ENCODE data around the gene OBSL1. TPM values are rescaled to one million over a fixed set of nuclear protein-coding genes. Genes with fewer than 3 reads are reported as not detected.

OBSL1 gene
- total RNA-seq, 1 experiment from 2014 or later = 23.1 TPM

- no peak for DNase-seq (ENCODE audit: low spot score)
- peaks cover 11% of the 10 kb centered on the region for H3K4me1 ChIP-seq (ENCODE audit: insufficient read depth, low read length, poor library complexity, severe bottlenecking)
- POLR2A ChIA-PET (ENCODE audit: low non-redundant PET) = no interaction called here
- no TSS peak for BruUV-seq (replicated peaks)
- H3K27ac ChIP-seq (ENCODE audit: low read depth, low read length, poor library complexity, severe bottlenecking) = no peak overlapping the region
- H3K4me3 ChIP-seq (ENCODE audit: low read depth, low read length, poor library complexity, severe bottlenecking) = no peak overlapping the region
- no peaks in the 10 kb centered on the region for H3K9me3 ChIP-seq (ENCODE audit: low read depth, low read length, poor library complexity, severe bottlenecking)
- TF ChIP-seq EZH2 (IDR thresholded peaks at IDR 0.05; ENCODE audit: borderline replicate concordance, low read depth, low read length, poor library complexity, severe bottlenecking) (no peak), CTCF (conservative IDR thresholded peaks at IDR 0.05; ENCODE audit: low read depth, low read length) (no peak)
- CTCF ChIA-PET = no interaction called here
- H3K36me3 ChIP-seq (ENCODE audit: insufficient read depth, low read length, poor library complexity, severe bottlenecking) = no peaks in the 10 kb centered on the region
- intact Hi-C loops (cut with micrococcal nuclease; ENCODE audit: unreplicated experiment) = no loop called here
- H3K27me3 ChIP-seq (replicated peaks; ENCODE audit: insufficient read depth, low read depth, low read length, poor library complexity) = no peaks in the 10 kb centered on the region
Observed at GRCh38 chr2:219545943-219546352, 25.4 kb downstream of the OBSL1 start.

GRCh38 chr2:219545295-219545942, 25.9 kb downstream of the OBSL1 start:
- TF ChIP-seq CTCF (conservative IDR thresholded peaks at IDR 0.05; ENCODE audit: low read depth, low read length) = no peak
- no peak for TF ChIP-seq EZH2 (IDR thresholded peaks at IDR 0.05; ENCODE audit: borderline replicate concordance, low read depth, low read length, poor library complexity, severe bottlenecking)
- POLR2A ChIA-PET (ENCODE audit: low non-redundant PET) = no interaction called here
- Histone ChIP-seq H3K9me3 (ENCODE audit: low read depth, low read length, poor library complexity, severe bottlenecking) (no peaks in the 10 kb centered on the region), H3K27me3 (replicated peaks; ENCODE audit: insufficient read depth, low read depth, low read length, poor library complexity) (no peaks in the 10 kb centered on the region), H3K36me3 (ENCODE audit: insufficient read depth, low read length, poor library complexity, severe bottlenecking) (peaks cover 3% of the 10 kb centered on the region), H3K4me3 (ENCODE audit: low read depth, low read length, poor library complexity, severe bottlenecking) (no peak overlapping the region), H3K27ac (ENCODE audit: low read depth, low read length, poor library complexity, severe bottlenecking) (no peak overlapping the region), H3K4me1 (ENCODE audit: insufficient read depth, low read length, poor library complexity, severe bottlenecking) (peaks cover 11% of the 10 kb centered on the region)
- CTCF ChIA-PET = no interaction called here
- intact Hi-C loops (cut with micrococcal nuclease; ENCODE audit: unreplicated experiment) = no loop called here
- no TSS peak for BruUV-seq (replicated peaks)
- DNase-seq (ENCODE audit: low spot score) = no peak

- CTCF ChIA-PET = no interaction called here
- peaks cover 3% of the 10 kb centered on the region for H3K36me3 ChIP-seq (ENCODE audit: insufficient read depth, low read length, poor library complexity, severe bottlenecking)
- no TSS peak for BruUV-seq (replicated peaks)
- intact Hi-C loops (cut with micrococcal nuclease; ENCODE audit: unreplicated experiment) = no loop called here
- TF ChIP-seq EZH2 (IDR thresholded peaks at IDR 0.05; ENCODE audit: borderline replicate concordance, low read depth, low read length, poor library complexity, severe bottlenecking) (no peak), CTCF (conservative IDR thresholded peaks at IDR 0.05; ENCODE audit: low read depth, low read length) (no peak)
- H3K9me3 ChIP-seq (ENCODE audit: low read depth, low read length, poor library complexity, severe bottlenecking) = no peaks in the 10 kb centered on the region
- H3K27me3 ChIP-seq (replicated peaks; ENCODE audit: insufficient read depth, low read depth, low read length, poor library complexity) = no peaks in the 10 kb centered on the region
- DNase-seq (ENCODE audit: low spot score) = no peak
- POLR2A ChIA-PET (ENCODE audit: low non-redundant PET) = no interaction called here
- H3K27ac ChIP-seq (ENCODE audit: low read depth, low read length, poor library complexity, severe bottlenecking) = no peak overlapping the region
- peak overlapping the region; percentile 64 for H3K4me3 ChIP-seq (ENCODE audit: low read depth, low read length, poor library complexity, severe bottlenecking)
- H3K4me1 ChIP-seq (ENCODE audit: insufficient read depth, low read length, poor library complexity, severe bottlenecking) = peaks cover 11% of the 10 kb centered on the region
Observed at GRCh38 chr2:219544567-219544966, 26.8 kb downstream of the OBSL1 start.
